G401.6 (cell line): Measurements from ENCODE around the gene DUOXA1.
"Not testable (repeated sequence)": the region's sequence is repeated elsewhere in the genome, so short reads cannot be mapped to it uniquely, and the experiment has no call there.

Source experiments
- FAIRE-seq: peaks from 2 replicates; lab custom pipeline; 2012; peaks lifted over from hg19 to GRCh38; lab: Jason Lieb, UNC

The DUOXA1 gene

GRCh38 chr15:45089712-45090373 lies 39.8 kb downstream of the DUOXA1 start:
- FAIRE-seq, result no peak

DNA sequence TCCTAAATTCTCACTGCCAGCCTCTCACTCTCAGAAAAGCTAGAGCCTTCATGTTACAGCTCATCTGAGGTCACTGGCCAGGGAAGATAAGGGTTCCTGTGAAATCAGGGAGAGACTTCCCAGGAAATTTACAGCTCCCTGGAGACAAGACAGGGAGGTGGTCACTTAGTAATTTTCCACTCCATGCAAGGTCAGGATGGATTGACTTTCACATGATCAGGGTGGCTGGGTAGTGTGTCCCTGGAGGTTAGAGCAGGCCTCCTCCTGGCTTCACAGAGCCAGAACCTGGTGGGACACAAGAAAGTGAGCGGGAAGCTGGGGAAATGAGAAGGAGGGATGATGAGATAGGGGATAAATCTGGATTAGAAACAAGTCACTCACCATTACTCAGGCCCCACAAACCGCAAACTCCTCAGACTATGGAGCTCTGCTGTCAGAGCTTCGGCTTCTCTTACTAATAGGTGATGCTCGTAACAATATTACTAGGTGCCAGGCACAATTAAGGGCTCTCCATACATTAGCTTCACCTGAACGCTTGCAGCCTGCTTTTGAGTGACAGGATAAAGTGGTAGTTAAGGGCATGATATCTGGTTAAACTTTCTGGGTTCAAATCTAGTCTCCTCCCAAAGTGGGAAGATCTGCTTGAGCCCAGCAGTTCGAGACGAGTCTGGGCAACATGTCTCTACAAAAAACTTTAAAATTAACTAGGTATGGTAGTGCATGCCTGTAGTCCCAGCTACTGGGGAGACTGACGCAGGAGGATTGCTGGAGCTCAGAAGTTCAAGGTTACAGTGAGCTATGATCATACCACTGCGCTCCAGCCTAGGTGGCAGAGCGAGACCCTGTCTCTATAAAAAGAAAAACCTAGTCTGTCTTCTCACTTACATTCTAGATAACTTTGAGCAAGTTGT lies 40.6 kb downstream of the DUOXA1 start:
- FAIRE-seq, result no peak

- no peak for FAIRE-seq
These were observed 42.2 kb downstream of the DUOXA1 start for GRCh38 chr15:45087513-45087912.

- FAIRE-seq, result no peak
These were observed 45.5 kb downstream of the DUOXA1 start for GRCh38 chr15:45084163-45084562.

DNA sequence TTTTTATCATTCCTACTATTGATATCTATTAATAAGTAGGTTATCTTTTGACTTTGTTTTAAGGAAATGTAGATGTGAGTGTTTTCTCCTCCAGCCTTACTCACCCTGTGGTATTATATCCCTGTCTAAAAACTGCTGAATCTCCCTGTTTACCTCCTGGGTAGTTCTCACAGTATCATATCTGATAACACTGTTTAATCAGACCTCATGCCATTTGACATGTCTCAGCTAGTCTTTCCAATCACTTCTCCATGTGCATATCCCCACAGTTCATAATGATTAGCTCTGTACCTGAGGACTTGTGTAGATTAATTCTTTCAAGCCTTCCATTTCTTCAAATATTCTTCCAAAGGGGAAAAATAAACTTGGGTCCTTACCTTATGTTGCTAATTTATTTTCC lies 46.5 kb downstream of the DUOXA1 start:
- FAIRE-seq, result no peak

DNA sequence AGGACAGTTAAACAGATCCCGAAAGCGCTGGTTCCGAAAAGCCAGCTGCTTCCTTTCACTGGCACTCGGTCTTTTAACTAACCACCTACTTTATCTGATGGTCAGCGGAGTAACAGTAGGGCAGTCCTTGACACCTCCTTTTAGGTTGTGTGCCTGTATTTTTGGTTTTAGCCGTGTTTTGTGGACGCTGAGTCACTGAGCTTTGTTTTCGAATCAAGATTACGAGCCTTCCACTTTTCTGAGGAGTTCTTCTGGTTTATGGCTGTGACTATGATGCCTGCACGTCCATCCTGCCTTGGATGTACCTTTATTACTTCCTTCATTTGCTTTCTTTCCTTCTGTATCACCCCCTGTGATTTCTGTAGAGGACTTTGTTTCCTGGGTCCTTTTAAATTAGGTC lies 47.3 kb downstream of the DUOXA1 start:
- FAIRE-seq, result not testable (repeated sequence)

- FAIRE-seq, result not testable (repeated sequence)
These were observed 49.1 kb downstream of the DUOXA1 start for GRCh38 chr15:45080593-45080992.

GRCh38 chr15:45079628-45080246 lies 49.9 kb downstream of the DUOXA1 start:
- not testable (repeated sequence) for FAIRE-seq

- FAIRE-seq, result not testable (repeated sequence)
These were observed 50.5 kb downstream of the DUOXA1 start for GRCh38 chr15:45079201-45079600.

DNA sequence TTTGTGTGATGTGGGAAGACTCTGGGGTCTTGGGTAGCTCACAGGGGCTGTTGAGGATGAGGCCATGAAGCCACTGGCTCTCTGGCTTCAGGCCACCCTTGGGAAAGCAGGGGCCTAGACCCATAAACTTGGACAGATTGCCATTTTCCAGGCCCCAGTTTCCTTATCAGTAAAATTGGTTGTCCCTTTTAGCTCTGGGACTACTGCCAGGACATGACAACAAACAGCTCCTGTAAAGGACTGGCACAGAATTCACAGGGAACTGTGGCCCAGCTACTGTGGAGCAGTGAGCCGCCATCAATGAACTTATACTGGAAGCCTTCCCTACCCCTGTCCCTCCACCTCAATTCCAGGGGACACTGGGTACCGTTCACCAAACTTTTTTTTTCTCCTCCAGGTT lies 52.3 kb downstream of the DUOXA1 start:
- not testable (repeated sequence) for FAIRE-seq

DNA sequence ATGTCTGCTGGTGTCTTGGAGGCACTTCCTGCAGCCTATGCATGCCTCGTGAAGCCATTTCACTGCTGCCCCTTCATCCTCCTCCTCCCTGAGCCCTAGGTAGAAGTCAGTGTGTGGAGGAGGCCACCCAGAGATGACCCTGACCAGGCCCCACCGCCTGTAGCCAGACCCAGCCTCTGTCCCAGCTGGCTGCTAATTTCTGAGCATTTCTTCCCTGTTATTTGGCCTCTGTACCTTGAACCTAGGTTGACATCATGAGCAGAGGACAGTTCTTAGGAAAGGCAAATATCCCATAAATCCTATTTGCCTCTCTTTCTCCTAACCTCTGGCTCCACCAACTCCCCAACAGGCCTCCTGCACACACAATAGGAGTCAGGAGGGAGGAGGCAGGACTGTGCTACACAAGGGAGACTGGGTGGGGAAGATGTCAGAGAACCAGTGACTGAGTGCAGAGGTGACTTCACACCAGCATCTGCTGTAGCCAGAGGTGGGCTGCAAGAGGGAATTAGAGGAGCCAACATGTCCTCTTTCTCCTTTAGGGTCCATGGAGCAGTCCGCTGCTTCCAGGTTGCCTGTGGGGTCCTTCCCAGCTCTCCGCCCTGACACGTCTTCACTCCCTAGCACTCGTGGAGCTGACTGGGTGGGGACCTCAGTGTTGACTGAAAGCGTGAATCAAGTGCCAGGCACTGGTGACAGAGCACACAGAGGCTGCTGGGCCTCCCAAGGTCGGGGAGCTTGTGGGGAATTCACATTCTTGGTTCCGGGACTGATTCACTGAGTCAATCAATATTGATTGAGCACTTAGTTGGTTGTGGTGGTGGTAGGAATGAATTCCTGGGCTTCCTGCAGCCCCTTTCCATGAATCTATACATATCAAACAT lies 54.0 kb downstream of the DUOXA1 start:
- not testable (repeated sequence) for FAIRE-seq

DNA sequence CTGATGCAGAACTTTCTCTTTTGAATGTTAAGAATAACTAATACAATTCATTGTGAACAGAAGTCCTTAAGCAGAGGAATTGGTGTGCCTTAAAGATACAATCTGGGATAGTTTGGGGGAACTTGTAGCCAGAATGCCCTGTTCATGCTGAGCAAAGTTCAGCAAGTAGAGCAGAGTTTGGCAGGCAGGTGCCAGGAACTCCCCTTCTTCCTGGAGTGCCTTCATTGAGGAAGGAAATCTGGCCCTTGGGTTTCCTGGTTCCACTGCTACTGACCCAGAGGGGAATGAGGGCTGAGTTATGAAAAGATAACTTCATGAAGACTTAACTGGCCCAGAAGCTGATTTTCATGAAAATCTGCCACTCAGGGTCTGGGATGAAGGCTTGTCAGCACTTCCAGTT lies 56.1 kb downstream of the DUOXA1 start:
- FAIRE-seq, result not testable (repeated sequence)

GRCh38 chr15:45069942-45070360 lies 59.7 kb downstream of the DUOXA1 start:
- FAIRE-seq, result not testable (repeated sequence)
